Liver (tissue), 9 donors: ENCODE results near the gene ZNF708. TPM values are rescaled to one million over a fixed set of nuclear protein-coding genes. Genes with fewer than 3 reads are reported as not detected.
"Not testable (repeated sequence)": the region's sequence is repeated elsewhere in the genome, so short reads cannot be mapped to it uniquely, and the experiment has no call there.

Experiments used
- DNase-seq: peaks from one replicate; pipeline ENCODE4 v3.0.0-alpha.2; 2017; ENCODE audit warnings: low spot score
- H3K27ac ChIP-seq, 2 donors: one replicate each; pipeline ENCODE4 v1.7.0; 2013; ENCODE audit warnings: inconsistent platforms in 2 of 2, low read length in 2 of 2, control low read depth in 1 of 2, low read depth in 1 of 2, mild to moderate bottlenecking in 1 of 2
- H3K27me3 ChIP-seq, 4 donors: one replicate each; pipeline versions ENCODE4 v1.6.1 to v1.7.0; 2013; ENCODE audit warnings: low read length in 3 of 4, inconsistent platforms in 1 of 4, mild to moderate bottlenecking in 1 of 4, moderate library complexity in 1 of 4; ENCODE audit not compliant: control insufficient read depth in 4 of 4, insufficient read depth in 4 of 4
- H3K36me3 ChIP-seq, 4 donors: one replicate each; pipeline versions ENCODE4 v1.6.1 to v1.7.0; 2013; ENCODE audit warnings: low read length in 3 of 4, mild to moderate bottlenecking in 3 of 4, low read depth in 1 of 4, moderate library complexity in 1 of 4; ENCODE audit not compliant: control insufficient read depth in 4 of 4, insufficient read depth in 3 of 4
- H3K4me1 ChIP-seq, 4 donors: one replicate each; pipeline versions ENCODE4 v1.6.1 to v1.7.0; 2013; ENCODE audit warnings: low read length in 3 of 4, mild to moderate bottlenecking in 3 of 4, moderate library complexity in 1 of 4; ENCODE audit not compliant: control insufficient read depth in 4 of 4, insufficient read depth in 4 of 4
- H3K4me3 ChIP-seq, 3 donors: one replicate each; pipeline versions ENCODE4 v1.6.1 to v1.7.0; 2013; ENCODE audit warnings: low read length in 3 of 3, control low read depth in 1 of 3, low read depth in 1 of 3, mild to moderate bottlenecking in 1 of 3
- H3K9ac ChIP-seq, 2 donors: one replicate each; pipeline ENCODE4 v1.7.0; 2013; ENCODE audit warnings: low read length in 2 of 2, mild to moderate bottlenecking in 2 of 2, moderate library complexity in 2 of 2, control low read depth in 1 of 2, low read depth in 1 of 2
- H3K9me3 ChIP-seq, 4 donors: one replicate each; pipeline versions ENCODE4 v1.6.1 to v1.7.0; 2013; ENCODE audit warnings: low read length in 3 of 4; ENCODE audit not compliant: control insufficient read depth in 4 of 4
- EGR1 ChIP-seq, 2 donors: IDR thresholded peaks; 2 replicates each; pipeline ENCODE4 v1.6.1; 2016 to 2018; ENCODE audit warnings: antibody characterized with exemption in 2 of 2, low read depth in 2 of 2
- FOXA2 ChIP-seq: IDR thresholded peaks from 2 replicates; pipeline ENCODE4 v1.6.1; 2016; ENCODE audit warnings: antibody characterized with exemption
- GABPA ChIP-seq, 2 donors: IDR thresholded peaks in 1 of 2; conservative IDR thresholded peaks in 1 of 2; 2 replicates each; pipeline ENCODE4 v1.6.1; 2016; ENCODE audit warnings: antibody characterized with exemption in 2 of 2, mild to moderate bottlenecking in 1 of 2, moderate library complexity in 1 of 2
- HNF4A ChIP-seq, 2 donors: conservative IDR thresholded peaks; 2 replicates each; pipeline ENCODE4 v1.6.1; 2016; ENCODE audit warnings: antibody characterized with exemption in 2 of 2, mild to moderate bottlenecking in 2 of 2
- JUND ChIP-seq, 2 donors: IDR thresholded peaks; 2 replicates each; pipeline ENCODE4 v1.6.1; 2016; ENCODE audit warnings: antibody characterized with exemption in 2 of 2
- NR2F2 ChIP-seq: IDR thresholded peaks from 2 replicates; pipeline ENCODE4 v1.6.1; 2016; ENCODE audit warnings: antibody characterized with exemption
- RAD21 ChIP-seq, 2 donors: IDR thresholded peaks; 2 replicates each; pipeline ENCODE4 v1.6.1; 2016; ENCODE audit warnings: antibody characterized with exemption in 2 of 2, mild to moderate bottlenecking in 2 of 2
- RXRA ChIP-seq, 2 donors: IDR thresholded peaks; 2 replicates each; pipeline ENCODE4 v1.6.1; 2017 to 2018; ENCODE audit warnings: antibody characterized with exemption in 2 of 2, mild to moderate bottlenecking in 1 of 2
- SP1 ChIP-seq: IDR thresholded peaks from 2 replicates; pipeline ENCODE4 v1.6.1; 2018; ENCODE audit warnings: antibody characterized with exemption, mild to moderate bottlenecking
- TAF1 ChIP-seq: conservative IDR thresholded peaks from 2 replicates; pipeline ENCODE4 v1.6.1; 2016; ENCODE audit warnings: antibody characterized with exemption, mild to moderate bottlenecking
- WGBS: extraction: QIAGEN DNeasy Blood & Tissue Kit; methylation state at CpG from one replicate; pipeline ENCODE4 v1.1.7; 2013; 5-methylcytosine and 5-hydroxymethylcytosine counted together
- polyA plus RNA-seq, 2 donors: library from polyadenylated mRNA; stranded (reverse) in 1 of 2; unstranded in 1 of 2; fragments of 200-250 nt in 1 of 2; fragments of >200 nt in 1 of 2; fragmentation: Nextera tagmentation in 1 of 2; extraction: Ambion mirVana in 1 of 2; gene quantifications; one replicate each; pipeline versions ENCODE4 v1.2.1 to v1.2.3, GENCODE V29; 2013 to 2015
- total RNA-seq, 2 donors: library from RNA; depleted of rRNA; stranded (reverse); fragments of >200 nt; gene quantifications; one replicate each; pipeline ENCODE4 v1.2.3, GENCODE V29; 2014
- TF ChIP-seq, protein P1 (sequence below): IDR thresholded peaks from 2 replicates; pipeline ENCODE4 v1.6.1; 2016; ENCODE audit warnings: antibody characterized with exemption
- TF ChIP-seq, protein P2 (sequence below): fragments of 150-350 bp; IDR thresholded peaks from 2 replicates; pipeline ENCODE4 v1.5.1; 2017; ENCODE audit warnings: improper control_type of control experiment, low read depth, low read length; ENCODE audit not compliant: missing input control
- TF ChIP-seq, protein P3 (sequence below): IDR thresholded peaks from 2 replicates; pipeline ENCODE4 v1.6.1; 2016; ENCODE audit warnings: antibody characterized with exemption, mild to moderate bottlenecking
- donor health status: healthy.
- donor health status: healthy.
- donor health status: healthy.
- donor health status: healthy.
- donor health status: healthy.

The ZNF708 gene
- total and polyA plus RNA-seq, 4 donors: 0.97 to 7.7 (median 3.3) TPM

- Histone ChIP-seq H3K36me3 (peaks cover 0 to 3% (median 0%) of the 10 kb centered on the region in 4 donors), H3K9me3 (peaks cover 0 to 8% (median 3%) of the 10 kb centered on the region in 4 donors), H3K27me3 (no peaks in the 10 kb centered on the region), H3K4me3 (no peak overlapping the region), H3K27ac (no peak overlapping the region), H3K4me1 (no peaks in the 10 kb centered on the region), H3K9ac (no peak overlapping the region)
- 90% methylated on average over 3 of the region's 3 CpGs for WGBS
- no peak for TF ChIP-seq SP1
- TF ChIP-seq, protein P1, sequence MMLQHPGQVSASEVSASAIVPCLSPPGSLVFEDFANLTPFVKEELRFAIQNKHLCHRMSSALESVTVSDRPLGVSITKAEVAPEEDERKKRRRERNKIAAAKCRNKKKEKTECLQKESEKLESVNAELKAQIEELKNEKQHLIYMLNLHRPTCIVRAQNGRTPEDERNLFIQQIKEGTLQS: no peak
- TF ChIP-seq NR2F2: no peak
- TF ChIP-seq RAD21 (IDR thresholded peaks at IDR 0.05): no peak
- no peak for DNase-seq
These were observed 33.1 kb upstream of the ZNF708 start for GRCh38 chr19:21362291-21362690.

- 2% methylated on average over 36 of the region's 36 CpGs for WGBS
These were observed 29.7 kb upstream of the ZNF708 start, which contains the start of gene ZNF738 for GRCh38 chr19:21358768-21359451. Gene ZNF738, plus strand, starts transcription at chr19:21359000. Its CDS starts 141 bp downstream, at chr19:21359141.

GRCh38 chr19:21352830-21353229, 23.6 kb upstream of the ZNF708 start:
- WGBS: 56% methylated on average over 2 of the region's 2 CpGs
- H3K36me3 ChIP-seq: no peaks in the 10 kb centered on the region
- no peaks in the 10 kb centered on the region for H3K4me1 ChIP-seq
- peaks cover 0 to 9% (median 3%) of the 10 kb centered on the region in 4 donors for H3K9me3 ChIP-seq
- no peak overlapping the region for H3K4me3 ChIP-seq
- no peaks in the 10 kb centered on the region for H3K27me3 ChIP-seq
- DNase-seq: no peak
- no peak overlapping the region for H3K9ac ChIP-seq
- no peak overlapping the region for H3K27ac ChIP-seq
- no peak for TF ChIP-seq TAF1
- no peak for TF ChIP-seq GABPA (IDR thresholded peaks at IDR 0.05 in 1 of 2, conservative IDR thresholded peaks at IDR 0.05 in 1 of 2)
- no peak for TF ChIP-seq EGR1 (IDR thresholded peaks at IDR 0.05; ENCODE audit: low read depth in 2 of 2)
- TF ChIP-seq RAD21 (IDR thresholded peaks at IDR 0.05): no peak
- no peak for TF ChIP-seq JUND (IDR thresholded peaks at IDR 0.05)
- TF ChIP-seq FOXA2: no peak
- TF ChIP-seq NR2F2: no peak
- TF ChIP-seq, protein P2, sequence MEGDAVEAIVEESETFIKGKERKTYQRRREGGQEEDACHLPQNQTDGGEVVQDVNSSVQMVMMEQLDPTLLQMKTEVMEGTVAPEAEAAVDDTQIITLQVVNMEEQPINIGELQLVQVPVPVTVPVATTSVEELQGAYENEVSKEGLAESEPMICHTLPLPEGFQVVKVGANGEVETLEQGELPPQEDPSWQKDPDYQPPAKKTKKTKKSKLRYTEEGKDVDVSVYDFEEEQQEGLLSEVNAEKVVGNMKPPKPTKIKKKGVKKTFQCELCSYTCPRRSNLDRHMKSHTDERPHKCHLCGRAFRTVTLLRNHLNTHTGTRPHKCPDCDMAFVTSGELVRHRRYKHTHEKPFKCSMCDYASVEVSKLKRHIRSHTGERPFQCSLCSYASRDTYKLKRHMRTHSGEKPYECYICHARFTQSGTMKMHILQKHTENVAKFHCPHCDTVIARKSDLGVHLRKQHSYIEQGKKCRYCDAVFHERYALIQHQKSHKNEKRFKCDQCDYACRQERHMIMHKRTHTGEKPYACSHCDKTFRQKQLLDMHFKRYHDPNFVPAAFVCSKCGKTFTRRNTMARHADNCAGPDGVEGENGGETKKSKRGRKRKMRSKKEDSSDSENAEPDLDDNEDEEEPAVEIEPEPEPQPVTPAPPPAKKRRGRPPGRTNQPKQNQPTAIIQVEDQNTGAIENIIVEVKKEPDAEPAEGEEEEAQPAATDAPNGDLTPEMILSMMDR: no peak
- TF ChIP-seq HNF4A (conservative IDR thresholded peaks at IDR 0.05): no peak
- TF ChIP-seq RXRA (IDR thresholded peaks at IDR 0.05): no peak

More at GRCh38 chr19:21358768-21359451, 29.7 kb upstream of the ZNF708 start, which contains the start of gene ZNF738:
- no peaks in the 10 kb centered on the region for H3K4me1 ChIP-seq
- H3K27ac ChIP-seq: peak within 1 kb of the TSS in 1 of 2 donors; percentile 54
- TF ChIP-seq SP1: peak; percentile 48
- no peak for TF ChIP-seq TAF1
- peak; percentile 29 to 55 for TF ChIP-seq GABPA (IDR thresholded peaks at IDR 0.05 in 1 of 2, conservative IDR thresholded peaks at IDR 0.05 in 1 of 2)
- TF ChIP-seq, protein P3, sequence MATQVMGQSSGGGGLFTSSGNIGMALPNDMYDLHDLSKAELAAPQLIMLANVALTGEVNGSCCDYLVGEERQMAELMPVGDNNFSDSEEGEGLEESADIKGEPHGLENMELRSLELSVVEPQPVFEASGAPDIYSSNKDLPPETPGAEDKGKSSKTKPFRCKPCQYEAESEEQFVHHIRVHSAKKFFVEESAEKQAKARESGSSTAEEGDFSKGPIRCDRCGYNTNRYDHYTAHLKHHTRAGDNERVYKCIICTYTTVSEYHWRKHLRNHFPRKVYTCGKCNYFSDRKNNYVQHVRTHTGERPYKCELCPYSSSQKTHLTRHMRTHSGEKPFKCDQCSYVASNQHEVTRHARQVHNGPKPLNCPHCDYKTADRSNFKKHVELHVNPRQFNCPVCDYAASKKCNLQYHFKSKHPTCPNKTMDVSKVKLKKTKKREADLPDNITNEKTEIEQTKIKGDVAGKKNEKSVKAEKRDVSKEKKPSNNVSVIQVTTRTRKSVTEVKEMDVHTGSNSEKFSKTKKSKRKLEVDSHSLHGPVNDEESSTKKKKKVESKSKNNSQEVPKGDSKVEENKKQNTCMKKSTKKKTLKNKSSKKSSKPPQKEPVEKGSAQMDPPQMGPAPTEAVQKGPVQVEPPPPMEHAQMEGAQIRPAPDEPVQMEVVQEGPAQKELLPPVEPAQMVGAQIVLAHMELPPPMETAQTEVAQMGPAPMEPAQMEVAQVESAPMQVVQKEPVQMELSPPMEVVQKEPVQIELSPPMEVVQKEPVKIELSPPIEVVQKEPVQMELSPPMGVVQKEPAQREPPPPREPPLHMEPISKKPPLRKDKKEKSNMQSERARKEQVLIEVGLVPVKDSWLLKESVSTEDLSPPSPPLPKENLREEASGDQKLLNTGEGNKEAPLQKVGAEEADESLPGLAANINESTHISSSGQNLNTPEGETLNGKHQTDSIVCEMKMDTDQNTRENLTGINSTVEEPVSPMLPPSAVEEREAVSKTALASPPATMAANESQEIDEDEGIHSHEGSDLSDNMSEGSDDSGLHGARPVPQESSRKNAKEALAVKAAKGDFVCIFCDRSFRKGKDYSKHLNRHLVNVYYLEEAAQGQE: no peak
- peak within 1 kb of the TSS; percentile 16 to 44 (median 36) for H3K4me3 ChIP-seq
- peaks cover 0 to 4% (median 3%) of the 10 kb centered on the region in 4 donors for H3K9me3 ChIP-seq
- no peak within 1 kb of the TSS for H3K9ac ChIP-seq
- no peaks in the 10 kb centered on the region for H3K36me3 ChIP-seq
- DNase-seq: peak; percentile 78
- no peaks in the 10 kb centered on the region for H3K27me3 ChIP-seq

GRCh38 chr19:21344841-21345240, 15.6 kb upstream of the ZNF708 start:
- not testable (repeated sequence) for H3K9ac ChIP-seq, DNase-seq, H3K36me3 ChIP-seq, H3K27me3 ChIP-seq, H3K4me1 ChIP-seq, H3K27ac ChIP-seq, H3K4me3 ChIP-seq
- 67% methylated on average over 2 of the region's 2 CpGs for WGBS
- peaks cover 0 to 12% (median 3%) of the 10 kb centered on the region in 4 donors for H3K9me3 ChIP-seq
